Thymus (tissue), 11 donors: Measurements from ENCODE around the gene SFRP2. TPM values are rescaled to one million over a fixed set of nuclear protein-coding genes. Genes with fewer than 3 reads are reported as not detected.

Experiments used
- DNase-seq, 9 donors: peaks; one replicate each; pipeline ENCODE4 v3.0.0-alpha.2; 2013; ENCODE audit warnings: low spot score in 9 of 9, low read depth in 6 of 9, missing footprints in 1 of 9
- H3K27ac ChIP-seq, 2 donors: one replicate each; pipeline ENCODE4 v1.5.1; 2013; ENCODE audit warnings: control low read depth in 1 of 2, low read depth in 1 of 2, low read length in 1 of 2, mild to moderate bottlenecking in 1 of 2, moderate library complexity in 1 of 2
- H3K27me3 ChIP-seq, 2 donors: one replicate each; pipeline ENCODE4 v1.5.1; 2013; ENCODE audit warnings: low read length in 1 of 2; ENCODE audit not compliant: control insufficient read depth in 2 of 2, insufficient read depth in 1 of 2
- H3K36me3 ChIP-seq, 2 donors: one replicate each; pipeline ENCODE4 v1.5.1; 2013; ENCODE audit warnings: low read length in 1 of 2, mild to moderate bottlenecking in 1 of 2, moderate library complexity in 1 of 2; ENCODE audit not compliant: control insufficient read depth in 2 of 2, insufficient read depth in 2 of 2
- H3K4me1 ChIP-seq, 2 donors: one replicate each; pipeline ENCODE4 v1.5.1; 2013; ENCODE audit warnings: low read length in 2 of 2; ENCODE audit not compliant: control insufficient read depth in 2 of 2, insufficient read depth in 2 of 2
- H3K4me3 ChIP-seq, 2 donors: one replicate each; pipeline ENCODE4 v1.5.1; 2013; ENCODE audit warnings: low read length in 2 of 2, control low read depth in 1 of 2, mild to moderate bottlenecking in 1 of 2
- H3K9me3 ChIP-seq, 2 donors: one replicate each; pipeline ENCODE4 v1.5.1; 2013; ENCODE audit warnings: low read length in 1 of 2, mild to moderate bottlenecking in 1 of 2; ENCODE audit not compliant: control insufficient read depth in 2 of 2, insufficient read depth in 1 of 2
- WGBS: extraction: QIAGEN DNeasy Blood & Tissue Kit; methylation state at CpG from one replicate; pipeline ENCODE4 v1.1.7; 2013; 5-methylcytosine and 5-hydroxymethylcytosine counted together
- polyA plus RNA-seq: library from polyadenylated mRNA; stranded (reverse); fragments of 200-250 nt; gene quantifications from one replicate; pipeline ENCODE4 v1.2.3, GENCODE V29; 2013
- total RNA-seq: library from RNA; stranded (reverse); fragments of 120-200 nt; gene quantifications from one replicate; pipeline ENCODE4 v1.2.4, GENCODE V29; 2013
- donor health status: healthy.

Gene SFRP2
- total and polyA plus RNA-seq, 2 donors = 0.96 to 1.7 TPM

- Histone ChIP-seq H3K36me3 (no peaks in the 10 kb centered on the region), H3K9me3 (peaks cover 0 to 8% of the 10 kb centered on the region in 2 donors), H3K4me3 (no peak overlapping the region), H3K27me3 (no peaks in the 10 kb centered on the region), H3K4me1 (no peaks in the 10 kb centered on the region), H3K27ac (no peak overlapping the region)
- no peak for DNase-seq
- WGBS = 94% methylated on average over 30 of the region's 30 CpGs
Measured at GRCh38 chr4:153806073-153806472, 17.2 kb upstream of the SFRP2 start.

DNA sequence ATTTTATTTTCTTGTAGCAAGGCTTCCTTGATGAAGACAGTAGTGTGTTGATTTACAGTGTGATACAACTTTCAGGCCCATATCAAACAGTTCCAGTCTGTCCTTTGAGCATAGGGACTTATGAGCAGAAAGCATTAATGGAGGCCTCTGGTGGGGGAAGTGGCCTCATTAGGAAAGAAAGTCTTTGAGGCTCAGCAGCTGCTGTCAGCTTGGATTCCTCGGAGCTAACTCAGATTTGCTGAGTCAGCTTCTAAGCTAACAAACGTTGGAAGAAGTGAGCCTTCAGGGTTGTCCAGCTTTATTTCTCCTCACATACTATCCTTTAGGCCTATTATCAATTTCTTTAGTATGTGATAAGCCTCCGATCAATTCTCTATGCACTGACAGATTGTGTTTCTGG lies 15.8 kb upstream of the SFRP2 start:
- Histone ChIP-seq H3K4me3 (no peak overlapping the region), H3K9me3 (peaks cover 0 to 8% of the 10 kb centered on the region in 2 donors), H3K4me1 (no peaks in the 10 kb centered on the region), H3K27ac (no peak overlapping the region), H3K27me3 (peaks cover 0 to 3% of the 10 kb centered on the region in 2 donors), H3K36me3 (no peaks in the 10 kb centered on the region)
- 34% methylated on average over 3 of the region's 3 CpGs for WGBS
- DNase-seq = no peak

GRCh38 chr4:153799694-153800074 lies 10.8 kb upstream of the SFRP2 start:
- H3K4me3 ChIP-seq = no peak overlapping the region
- H3K27ac ChIP-seq = no peak overlapping the region
- WGBS = 82% methylated on average over 2 of the region's 2 CpGs
- no peak for DNase-seq
- H3K4me1 ChIP-seq = no peaks in the 10 kb centered on the region
- H3K27me3 ChIP-seq = peaks cover 0 to 32% of the 10 kb centered on the region in 2 donors
- no peaks in the 10 kb centered on the region for H3K36me3 ChIP-seq
- no peaks in the 10 kb centered on the region for H3K9me3 ChIP-seq

GRCh38 chr4:153798901-153799693 lies 10.2 kb upstream of the SFRP2 start:
- Histone ChIP-seq H3K4me3 (no peak overlapping the region), H3K27me3 (peaks cover 2 to 38% of the 10 kb centered on the region in 2 donors), H3K4me1 (no peaks in the 10 kb centered on the region), H3K36me3 (no peaks in the 10 kb centered on the region), H3K27ac (no peak overlapping the region), H3K9me3 (no peaks in the 10 kb centered on the region)
- WGBS = 75% methylated on average over 3 of the region's 3 CpGs
- no peak for DNase-seq

GRCh38 chr4:153798420-153798819 lies 9.5 kb upstream of the SFRP2 start:
- no peaks in the 10 kb centered on the region for H3K9me3 ChIP-seq
- H3K27ac ChIP-seq = no peak overlapping the region
- H3K4me3 ChIP-seq = no peak overlapping the region
- no peaks in the 10 kb centered on the region for H3K4me1 ChIP-seq
- no peaks in the 10 kb centered on the region for H3K36me3 ChIP-seq
- DNase-seq = no peak
- peaks cover 5 to 45% of the 10 kb centered on the region in 2 donors for H3K27me3 ChIP-seq
- WGBS = 62% methylated on average over 3 of the region's 3 CpGs

DNA sequence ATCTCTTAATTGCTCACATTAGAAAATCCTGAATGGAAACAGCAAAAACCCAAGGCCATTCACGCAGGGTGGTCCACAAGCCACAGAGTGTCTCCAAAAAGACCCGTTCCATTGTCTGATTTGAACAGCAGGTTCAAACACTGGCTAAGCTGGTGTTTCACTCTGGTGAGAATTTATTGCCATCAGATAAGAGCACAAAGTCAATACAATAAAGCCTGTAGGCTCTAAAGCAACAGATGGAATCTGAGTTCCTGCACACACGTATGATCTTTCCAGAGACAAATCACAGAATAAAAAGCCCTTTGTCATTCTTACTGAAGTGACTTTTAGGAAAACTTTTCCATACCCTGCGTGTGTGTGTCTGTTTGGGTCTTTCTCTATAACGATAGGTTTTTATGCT lies 5.1 kb upstream of the SFRP2 start:
- Histone ChIP-seq H3K27me3 (peaks cover 49 to 83% of the 10 kb centered on the region in 2 donors), H3K36me3 (no peaks in the 10 kb centered on the region), H3K27ac (no peak overlapping the region), H3K9me3 (peaks cover 1 to 14% of the 10 kb centered on the region in 2 donors), H3K4me1 (peaks cover 0 to 24% of the 10 kb centered on the region in 2 donors), H3K4me3 (no peak overlapping the region)
- no peak for DNase-seq
- WGBS = 53% methylated on average over 5 of the region's 5 CpGs

DNA sequence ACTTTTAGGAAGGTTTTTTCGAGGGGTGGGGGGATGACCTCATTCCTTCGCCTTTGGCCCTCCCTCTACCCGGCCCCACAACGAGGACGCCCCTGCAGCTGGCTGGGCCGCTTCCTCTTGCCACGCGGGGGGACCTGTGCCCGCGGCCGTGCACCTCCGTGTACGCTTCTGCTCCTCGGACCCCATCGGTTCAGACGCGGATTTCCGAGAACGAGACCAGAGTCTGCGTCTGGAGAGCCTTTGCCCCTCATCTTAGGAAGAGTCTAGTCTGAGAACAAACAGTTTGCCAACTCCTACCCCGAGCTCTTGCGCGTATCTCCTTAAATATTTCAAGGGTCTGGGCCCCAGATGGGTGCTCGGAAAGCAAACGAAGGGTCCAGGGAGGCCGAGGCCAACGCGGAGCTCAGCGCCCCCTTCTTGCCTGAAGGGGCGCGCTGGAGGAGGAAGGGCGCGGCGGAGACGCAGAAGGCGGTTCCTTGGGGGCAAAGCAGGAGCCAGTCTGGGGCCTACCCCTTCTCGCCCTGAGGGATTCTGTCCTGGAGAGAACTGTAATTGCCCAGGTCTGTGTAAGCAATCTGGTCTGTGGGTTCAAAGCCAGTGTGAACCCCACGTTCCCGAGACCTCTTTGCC lies 3.9 kb upstream of the SFRP2 start:
- H3K4me1 ChIP-seq = peaks cover 0 to 28% of the 10 kb centered on the region in 2 donors
- no peak for DNase-seq
- WGBS = 8% methylated on average over 39 of the region's 39 CpGs
- no peak overlapping the region for H3K4me3 ChIP-seq
- H3K9me3 ChIP-seq = peaks cover 1 to 14% of the 10 kb centered on the region in 2 donors
- H3K36me3 ChIP-seq = no peaks in the 10 kb centered on the region
- H3K27me3 ChIP-seq = peaks cover 60 to 92% of the 10 kb centered on the region in 2 donors
- H3K27ac ChIP-seq = no peak overlapping the region

DNA sequence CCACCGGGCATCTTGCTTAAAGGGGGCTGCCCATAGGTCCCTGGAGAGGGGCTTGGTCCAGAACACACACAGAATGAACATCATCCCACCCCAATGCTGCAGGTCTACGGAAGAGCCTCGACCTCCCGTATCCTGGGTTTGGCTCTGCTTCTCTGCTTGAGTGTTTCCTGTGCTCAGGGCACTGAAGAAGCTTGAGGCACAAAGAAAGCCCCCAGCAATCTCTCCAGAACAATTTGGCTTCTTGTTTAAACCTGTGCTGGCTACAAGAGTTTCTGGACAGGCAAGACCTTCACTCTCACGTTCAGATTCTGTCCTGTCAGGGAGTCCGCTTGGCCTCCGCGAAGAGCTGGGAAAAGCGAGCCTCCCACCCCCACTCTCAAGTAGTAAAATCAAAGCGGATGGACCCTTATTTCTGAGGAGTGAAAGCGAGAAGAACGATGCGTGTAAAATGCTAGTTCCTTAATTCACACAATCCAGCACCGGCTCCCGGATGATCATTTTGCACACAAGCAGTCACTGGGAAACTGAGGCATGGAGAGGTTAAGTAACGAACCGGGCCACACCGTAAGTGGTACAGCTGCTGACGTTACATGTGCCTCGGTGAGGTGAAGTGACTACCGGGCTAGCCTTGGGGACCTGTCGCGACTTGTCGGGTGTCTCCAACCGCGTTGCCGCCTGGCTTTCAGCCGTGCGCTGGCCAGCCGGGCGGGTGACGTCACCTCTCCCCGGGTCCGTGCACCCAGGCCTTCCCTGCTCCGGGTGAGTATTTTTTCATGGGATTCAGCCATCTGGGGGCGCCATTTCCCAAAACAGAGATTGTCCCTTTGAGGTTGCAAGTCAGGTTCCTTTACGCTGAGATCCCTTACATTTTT lies 3.1 kb upstream of the SFRP2 start:
- H3K9me3 ChIP-seq = peaks cover 1 to 14% of the 10 kb centered on the region in 2 donors
- no peak overlapping the region for H3K4me3 ChIP-seq
- H3K4me1 ChIP-seq = peaks cover 0 to 28% of the 10 kb centered on the region in 2 donors
- H3K27ac ChIP-seq = no peak overlapping the region
- DNase-seq = peak in 1 of 9 donors; percentile 33
- H3K36me3 ChIP-seq = no peaks in the 10 kb centered on the region
- 7% methylated on average over 37 of the region's 37 CpGs for WGBS
- peaks cover 68 to 94% of the 10 kb centered on the region in 2 donors for H3K27me3 ChIP-seq
